NCI-H1092 treated with DMSO at 0.1 percent for 48 hours (cell line): ENCODE measurements around the gene UBAP1L.

ENCODE experiments used
- DNase-seq: peaks from one replicate; lab custom pipeline; 2025; lab: John Stamatoyannopoulos, UW

Gene UBAP1L

GRCh38 chr15:65042776-65043327, 72.1 kb downstream of the UBAP1L start:
- no peak for DNase-seq
